H7 (cell line): Measurements from ENCODE around the gene PSMB5. TPM values are rescaled to one million over a fixed set of nuclear protein-coding genes. Genes with fewer than 3 reads are reported as not detected.

ENCODE experiments used
- DNase-seq: peaks from one replicate; pipeline ENCODE4 v3.0.0; 2012
- H3K27me3 ChIP-seq: 2 replicates; pipeline ENCODE4 v1.6.0; 2011; ENCODE audit warnings: mild to moderate bottlenecking, low read length; ENCODE audit not compliant: control insufficient read depth, insufficient read depth
- H3K36me3 ChIP-seq: replicated peaks from 2 replicates; pipeline ENCODE4 v1.5.1; 2011; ENCODE audit warnings: low read length; ENCODE audit not compliant: control insufficient read depth, insufficient read depth
- H3K4me3 ChIP-seq: 2 replicates; pipeline ENCODE4 v1.5.1; 2011; ENCODE audit warnings: low read depth, mild to moderate bottlenecking, control low read depth, low read length, moderate library complexity; ENCODE audit not compliant: insufficient read depth
- total RNA-seq: library from RNA; depleted of rRNA; stranded (reverse); fragments of >200 nt; shearing (Covaris generic); gene quantifications from 2 replicates; pipeline ENCODE4 v1.2.3, GENCODE V29; 2014; rRNA removed

Gene PSMB5
- total RNA-seq: 262 and 328 TPM in 2 replicates

- H3K27me3 ChIP-seq: no peaks in the 10 kb centered on the region
- peaks cover 16% of the 10 kb centered on the region for H3K36me3 ChIP-seq
- peak within 1 kb of the TSS; percentile 74 for H3K4me3 ChIP-seq
- peak; percentile 93 for DNase-seq
Observed at GRCh38 chr14:23034498-23035302, at the start of gene PSMB5. PSMB5 (minus strand) TSS chr14:23034900; CDS start chr14:23034881, 19 bp downstream.

GRCh38 chr14:23080474-23080873, 45.8 kb upstream of the PSMB5 start:
- Histone ChIP-seq H3K27me3 (no peaks in the 10 kb centered on the region), H3K36me3 (peaks cover 42% of the 10 kb centered on the region), H3K4me3 (no peak overlapping the region)
- no peak for DNase-seq

DNA sequence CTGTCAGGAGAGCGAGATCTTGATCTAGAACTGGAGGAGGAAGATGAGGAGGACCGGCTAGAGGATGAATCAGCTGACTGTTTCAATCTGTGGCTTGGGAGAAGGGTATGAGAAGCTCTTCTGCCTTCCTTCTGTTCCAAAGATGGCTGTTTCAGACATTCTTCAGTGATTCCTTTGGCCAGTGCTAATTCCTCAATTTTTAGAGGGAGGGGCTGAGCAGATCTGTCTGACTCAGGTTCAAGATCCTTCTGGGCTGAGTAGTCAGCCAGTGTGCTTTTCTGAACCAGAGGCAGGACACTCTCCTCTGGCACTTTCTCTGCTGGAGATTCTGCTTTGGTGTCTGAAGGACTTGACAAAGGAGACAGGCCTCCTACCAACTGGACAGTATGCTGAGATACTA, 45.0 kb upstream of the PSMB5 start:
- Histone ChIP-seq H3K36me3 (peaks cover 46% of the 10 kb centered on the region), H3K27me3 (no peaks in the 10 kb centered on the region), H3K4me3 (no peak overlapping the region)
- no peak for DNase-seq

DNA sequence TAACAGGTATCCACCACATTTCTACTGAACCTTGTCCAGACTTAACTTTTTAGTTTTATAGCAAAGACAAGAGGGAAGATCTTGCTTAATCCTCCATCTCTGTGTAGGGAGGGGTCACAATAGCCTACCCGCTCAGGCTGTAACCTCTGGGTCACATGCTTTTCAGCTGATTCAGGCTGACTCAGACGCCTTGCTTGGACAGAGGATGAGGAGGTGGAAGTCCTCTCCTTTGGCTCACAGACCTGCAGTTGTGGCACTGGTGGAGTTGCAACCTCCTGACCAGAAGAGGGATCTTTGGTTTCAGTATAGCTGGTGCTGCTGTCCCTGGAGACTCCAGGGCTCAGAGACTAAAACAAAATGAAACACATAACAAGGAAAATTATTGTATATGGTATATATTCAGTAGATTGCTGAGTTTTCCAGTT, 44.0 kb upstream of the PSMB5 start:
- DNase-seq: no peak
- peaks cover 46% of the 10 kb centered on the region for H3K36me3 ChIP-seq
- H3K4me3 ChIP-seq: no peak overlapping the region
- no peaks in the 10 kb centered on the region for H3K27me3 ChIP-seq

DNA sequence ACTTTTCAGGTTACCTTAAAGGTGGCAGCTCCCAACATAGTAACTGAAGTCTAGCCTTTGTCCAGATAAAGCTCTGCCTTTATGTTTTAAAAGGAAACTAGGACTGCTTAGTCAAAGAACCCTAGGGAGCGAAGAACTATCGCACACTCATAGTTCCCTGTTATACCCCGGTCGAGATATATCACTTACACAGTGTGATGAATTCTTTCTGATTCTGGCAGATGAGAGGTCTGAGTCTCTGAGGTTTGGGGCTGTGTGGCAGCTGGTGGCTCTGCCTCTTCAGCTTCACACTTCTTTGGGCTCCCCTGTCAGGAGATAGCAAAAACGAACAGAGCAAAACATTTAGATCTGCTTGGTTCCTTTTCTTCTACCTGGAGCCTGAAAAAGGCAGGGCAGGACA, 43.3 kb upstream of the PSMB5 start:
- H3K27me3 ChIP-seq: no peaks in the 10 kb centered on the region
- DNase-seq: no peak
- no peak overlapping the region for H3K4me3 ChIP-seq
- peaks cover 48% of the 10 kb centered on the region for H3K36me3 ChIP-seq

DNA sequence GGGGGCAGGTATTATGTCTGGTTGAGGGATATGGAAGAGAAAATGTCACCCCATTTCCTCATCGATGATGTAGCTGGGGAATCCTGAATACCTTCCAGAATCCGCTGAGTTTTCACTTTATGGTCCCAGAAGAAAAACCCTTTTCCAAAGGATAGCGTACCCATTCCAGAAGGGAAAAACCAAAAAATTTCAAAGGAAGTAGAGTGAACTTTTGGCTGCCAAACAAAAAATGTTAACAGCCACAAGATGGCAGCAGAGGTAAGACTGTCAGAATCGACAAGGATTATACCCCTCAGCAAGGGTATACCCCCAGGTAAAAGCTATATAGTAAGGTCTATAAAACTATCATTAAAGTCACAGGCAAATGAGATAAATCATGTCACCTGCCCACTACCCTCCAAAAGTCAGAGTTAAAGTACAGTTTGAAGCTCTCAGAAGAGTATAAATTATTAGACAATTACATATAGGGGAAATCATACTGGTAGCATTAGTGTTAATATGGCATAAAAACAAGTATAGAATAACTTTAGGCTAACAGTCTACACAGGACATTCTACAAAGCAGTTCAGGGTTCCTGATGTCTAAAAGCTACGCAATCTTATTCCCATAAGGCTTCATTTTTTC, 42.2 kb upstream of the PSMB5 start:
- H3K36me3 ChIP-seq: peaks cover 51% of the 10 kb centered on the region
- no peaks in the 10 kb centered on the region for H3K27me3 ChIP-seq
- no peak overlapping the region for H3K4me3 ChIP-seq
- peak; percentile 58 for DNase-seq

DNA sequence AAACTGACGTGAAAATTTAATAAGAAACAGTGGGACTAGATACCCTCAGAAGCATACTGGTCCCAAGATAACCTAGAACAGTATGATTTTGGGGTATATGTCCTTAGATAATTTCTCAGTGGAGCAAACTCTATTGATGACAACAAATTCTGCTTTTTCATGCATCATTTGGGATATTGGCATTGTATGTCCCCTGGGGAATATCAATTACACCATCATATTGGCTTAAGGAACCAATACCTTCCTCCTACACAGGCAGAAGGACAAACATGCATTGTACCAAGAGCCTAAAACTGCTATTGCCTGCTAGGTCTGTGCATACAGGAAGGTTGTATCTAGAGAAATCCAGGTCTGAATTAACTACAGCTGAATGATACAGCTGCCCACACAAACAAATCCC, 40.2 kb upstream of the PSMB5 start:
- no peak for DNase-seq
- H3K4me3 ChIP-seq: no peak overlapping the region
- H3K36me3 ChIP-seq: peaks cover 41% of the 10 kb centered on the region
- H3K27me3 ChIP-seq: no peaks in the 10 kb centered on the region

- peaks cover 36% of the 10 kb centered on the region for H3K36me3 ChIP-seq
- DNase-seq: peak; percentile 55
- no peaks in the 10 kb centered on the region for H3K27me3 ChIP-seq
- no peak overlapping the region; the same call in 1 of the 2 replicates for H3K4me3 ChIP-seq
Observed at GRCh38 chr14:23071921-23072539, 37.3 kb upstream of the PSMB5 start.

- DNase-seq: peak; percentile 92
- H3K4me3 ChIP-seq: peak overlapping the region; percentile 82
- no peaks in the 10 kb centered on the region for H3K27me3 ChIP-seq
- H3K36me3 ChIP-seq: peaks cover 38% of the 10 kb centered on the region
Observed at GRCh38 chr14:23071244-23071920, 36.7 kb upstream of the PSMB5 start.

DNA sequence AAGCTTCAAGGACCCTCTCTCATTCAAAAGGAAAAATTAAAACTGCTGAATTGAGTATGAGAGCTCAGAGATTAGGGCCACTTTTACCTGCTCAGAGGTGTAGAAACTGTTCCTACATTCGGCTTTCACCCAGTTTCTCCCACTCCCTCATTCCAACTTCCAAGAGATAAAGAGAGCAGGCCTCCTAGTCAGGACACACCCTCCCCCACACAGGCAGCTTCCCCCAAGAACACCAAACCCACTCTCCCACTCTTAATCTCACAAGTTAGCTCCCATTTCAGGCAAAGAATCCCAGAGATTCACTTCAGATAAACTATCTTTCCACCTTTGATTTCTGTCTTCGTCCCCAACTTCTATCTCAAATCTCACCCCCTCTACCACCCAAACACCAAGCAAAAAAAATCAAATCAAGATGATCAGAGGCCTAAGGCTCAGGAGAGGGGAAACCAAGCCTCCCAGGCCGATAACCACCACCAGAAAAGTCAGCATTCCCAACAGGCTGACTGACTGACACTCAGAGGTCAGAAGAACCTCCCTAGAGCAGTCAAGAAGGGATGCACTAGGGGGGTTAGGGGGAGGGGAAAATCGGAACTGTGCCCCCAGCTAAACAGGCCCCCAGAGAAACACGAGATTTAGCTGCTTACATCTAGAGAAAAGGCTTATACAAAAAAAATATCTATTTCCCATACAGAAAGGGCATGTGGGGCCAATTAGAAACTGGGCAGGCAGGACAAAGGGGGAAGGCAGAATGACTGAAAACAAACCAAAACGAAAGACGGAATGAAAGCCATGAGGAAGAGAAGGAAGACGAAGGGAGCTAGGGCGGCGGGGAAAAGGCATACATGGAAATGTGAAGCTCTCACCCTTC, 35.8 kb upstream of the PSMB5 start:
- peak overlapping the region; percentile 82 for H3K4me3 ChIP-seq
- no peaks in the 10 kb centered on the region for H3K27me3 ChIP-seq
- H3K36me3 ChIP-seq: peaks cover 40% of the 10 kb centered on the region
- peak; percentile 44 for DNase-seq

GRCh38 chr14:23069413-23069806, 34.7 kb upstream of the PSMB5 start:
- Histone ChIP-seq H3K4me3 (no peak overlapping the region), H3K27me3 (no peaks in the 10 kb centered on the region), H3K36me3 (peaks cover 40% of the 10 kb centered on the region)
- DNase-seq: no peak

- H3K4me3 ChIP-seq: no peak overlapping the region
- peaks cover 45% of the 10 kb centered on the region for H3K36me3 ChIP-seq
- H3K27me3 ChIP-seq: no peaks in the 10 kb centered on the region
- peak; percentile 93 for DNase-seq
Observed at GRCh38 chr14:23068789-23069412, 34.2 kb upstream of the PSMB5 start.
